K562 (cell line): ENCODE measurements around the gene NTM. TPM values are rescaled to one million over a fixed set of nuclear protein-coding genes. Genes with fewer than 3 reads are reported as not detected.
A peak's percentile ranks its signal among the peaks of the same experiment; 100 is the strongest.

Experiments used
- ATAC-seq: fragments of 200-7000 bp; cut with Tn5 transposase; 3 replicates; pipeline ENCODE4 v1.9.1; 2020; ENCODE audit warnings: moderate library complexity
- BruUV-seq: library from RNA; stranded (reverse); fragments of 400-500 nt; replicated peaks from 2 replicates; lab custom pipeline; 2021; lab: Mats Ljungman, UMichigan
- CTCF ChIA-PET: fragments of 300-600 bp; formaldehyde crosslinking; extraction: SDS; loops from one replicate; lab custom pipeline; 2021; ENCODE audit warnings: low intra/inter-chr PET ratio; lab: Yijun Ruan, JAX
- POLR2A ChIA-PET: fragments of 300-600, 350-650 bp; sonication (Branson Sonifier 250); formaldehyde crosslinking; extraction: SDS; loops from one replicate; lab custom pipeline; 2021; ENCODE audit warnings: antibody characterized with exemption, inconsistent platforms; lab: Yijun Ruan, JAX
- DNase-seq, 4 experiments: peaks; one replicate each; pipeline versions ENCODE4 v3.0.0 to v3.0.0-alpha.2; 2011 to 2018; ENCODE audit warnings: low spot score in 3 of 4, mixed read lengths in 3 of 4; ENCODE audit errors: extremely low read depth in 1 of 4
- FAIRE-seq: peaks from 2 replicates; lab custom pipeline; 2011; peaks lifted over from hg19 to GRCh38; lab: Jason Lieb, UNC
- H2AFZ ChIP-seq: 2 replicates; pipeline ENCODE4 v1.6.0; 2011; ENCODE audit warnings: low read depth, low read length, control low read depth, inconsistent platforms
- H3K27ac ChIP-seq: fragments of 200-600 bp; 3 replicates; pipeline ENCODE4 v1.8.0; 2011; ENCODE audit warnings: low read depth, mild to moderate bottlenecking, control low read depth, inconsistent platforms, low read length, moderate library complexity, mixed read lengths; ENCODE audit errors: extremely low read depth
- H3K27me3 ChIP-seq, 2 experiments: fragments of 300-600 bp in 1 of 2; 2 replicates in 1 of 2; 3 replicates in 1 of 2; pipeline versions ENCODE4 v1.6.0 to v1.8.0; 2011; ENCODE audit warnings: inconsistent platforms in 2 of 2, low read length in 2 of 2, mild to moderate bottlenecking in 1 of 2, mixed read lengths in 1 of 2, moderate library complexity in 1 of 2; ENCODE audit not compliant: control insufficient read depth in 2 of 2, insufficient read depth in 2 of 2
- H3K36me3 ChIP-seq: fragments of 300-600 bp; 3 replicates; pipeline ENCODE4 v1.8.0; 2011; ENCODE audit warnings: mild to moderate bottlenecking, low read length, inconsistent platforms; ENCODE audit not compliant: control insufficient read depth, insufficient read depth
- H3K4me1 ChIP-seq, 2 experiments: fragments of 200-600 bp in 1 of 2; replicated peaks in 1 of 2; 2 replicates in 1 of 2; 3 replicates in 1 of 2; pipeline versions ENCODE4 v1.5.1 to v1.8.0; 2011; ENCODE audit warnings: inconsistent platforms in 2 of 2, low read length in 2 of 2, mild to moderate bottlenecking in 1 of 2, mixed read lengths in 1 of 2, moderate library complexity in 1 of 2; ENCODE audit not compliant: control insufficient read depth in 2 of 2, insufficient read depth in 2 of 2
- H3K4me2 ChIP-seq: 2 replicates; pipeline ENCODE4 v1.6.1; 2011; ENCODE audit warnings: low read length, control low read depth, inconsistent platforms, mixed read lengths; ENCODE audit not compliant: insufficient read depth
- H3K4me3 ChIP-seq: fragments of 200-600 bp; sonication (generic), shearing (Covaris generic); 2 replicates; pipeline ENCODE4 v1.5.1; 2016; ENCODE audit warnings: control low read depth, inconsistent platforms
- H3K79me2 ChIP-seq: fragments of 200-600 bp; 3 replicates; pipeline ENCODE4 v1.8.0; 2011; ENCODE audit warnings: low read length, inconsistent platforms; ENCODE audit not compliant: control insufficient read depth, insufficient read depth
- H3K9ac ChIP-seq, 2 experiments: 2 replicates each; pipeline versions ENCODE4 v1.6.0 to v1.6.1; 2011; ENCODE audit warnings: low read depth in 2 of 2, low read length in 2 of 2, control low read depth in 1 of 2, inconsistent platforms in 1 of 2, mild to moderate bottlenecking in 1 of 2, mixed read lengths in 1 of 2; ENCODE audit not compliant: insufficient read depth in 1 of 2
- H3K9me1 ChIP-seq: one replicate; pipeline ENCODE4 v1.6.0; 2011; ENCODE audit warnings: inconsistent platforms, mild to moderate bottlenecking, low read length, moderate library complexity; ENCODE audit not compliant: control insufficient read depth, insufficient read depth
- H3K9me3 ChIP-seq: replicated peaks from 2 replicates; pipeline ENCODE4 v1.5.1; 2011; ENCODE audit warnings: low read depth, low read length, inconsistent platforms; ENCODE audit not compliant: control insufficient read depth, insufficient read depth
- H4K20me1 ChIP-seq: replicated peaks from 2 replicates; pipeline ENCODE4 v1.6.1; 2011; ENCODE audit warnings: low read length, inconsistent platforms, mixed read lengths; ENCODE audit not compliant: control insufficient read depth, insufficient read depth
- ARNT ChIP-seq, 2 experiments: fragments of 450-650 bp; IDR thresholded peaks; 2 replicates each; pipeline ENCODE4 v1.6.1; 2016; ENCODE audit warnings: mild to moderate bottlenecking in 1 of 2
- ATF1 ChIP-seq, 2 experiments: fragments of 450-650 bp in 1 of 2; IDR thresholded peaks; 2 replicates each; pipeline ENCODE4 v1.6.1; 2016; ENCODE audit warnings: missing compliant biosample characterization in 1 of 2, missing genetic modification characterization in 1 of 2
- EP300 ChIP-seq: IDR thresholded peaks from 2 replicates; pipeline ENCODE4 v1.6.1; 2012; ENCODE audit warnings: low read length, improper control_type of control experiment
- FOXJ3 ChIP-seq: sonication (generic); formaldehyde crosslinking; IDR thresholded peaks from 2 replicates; pipeline ENCODE4 v1.4.0; 2020; ENCODE audit warnings: mild to moderate bottlenecking, missing genetic modification reagents
- HDAC2 ChIP-seq: fragments of 450-650 bp; IDR thresholded peaks from 2 replicates; pipeline ENCODE4 v1.6.1; 2016; ENCODE audit warnings: mild to moderate bottlenecking
- LARP7 ChIP-seq: fragments of 450-650 bp; IDR thresholded peaks from 2 replicates; pipeline ENCODE4 v1.6.1; 2016
- MBD2 ChIP-seq: sonication (generic); IDR thresholded peaks from 2 replicates; pipeline ENCODE4 v1.6.1; 2016; ENCODE audit warnings: low read depth, borderline replicate concordance
- NELFE ChIP-seq: IDR thresholded peaks from 2 replicates; pipeline ENCODE4 v1.6.1; 2011; ENCODE audit warnings: mild to moderate bottlenecking; ENCODE audit not compliant: insufficient read depth, insufficient read length
- NONO ChIP-seq, 2 experiments: fragments of 200-400 bp in 1 of 2; fragments of 450-650 bp in 1 of 2; formaldehyde crosslinking in 1 of 2; IDR thresholded peaks; 2 replicates each; pipeline ENCODE4 v1.6.1; 2017; ENCODE audit warnings: low read depth in 2 of 2, mild to moderate bottlenecking in 2 of 2, moderate library complexity in 2 of 2, low read length in 1 of 2
- POU5F1 ChIP-seq: fragments of 150-350 bp; IDR thresholded peaks from 2 replicates; pipeline ENCODE4 v1.6.1; 2014; ENCODE audit warnings: borderline replicate concordance, low read length, low read depth, mild to moderate bottlenecking; ENCODE audit not compliant: partially characterized antibody
- RBM14 ChIP-seq: fragments of 200-400 bp; formaldehyde crosslinking; IDR thresholded peaks from 2 replicates; pipeline ENCODE4 v1.6.1; 2018; ENCODE audit warnings: low read depth, mild to moderate bottlenecking, low read length, moderate library complexity, borderline replicate concordance; ENCODE audit not compliant: insufficient read depth
- SETDB1 ChIP-seq: IDR thresholded peaks from one replicate; pipeline ENCODE4 v1.6.1; 2012; ENCODE audit warnings: low read length, control low read depth, inconsistent platforms
- SREBF2 ChIP-seq: sonication (generic); formaldehyde crosslinking; IDR thresholded peaks from 2 replicates; pipeline ENCODE4 v1.4.0; 2020; ENCODE audit warnings: mild to moderate bottlenecking, missing genetic modification reagents
- TRIM28 ChIP-seq: fragments of 450-650 bp; IDR thresholded peaks from 2 replicates; pipeline ENCODE4 v1.6.1; 2017
- ZNF12 ChIP-seq: sonication (generic); formaldehyde crosslinking; IDR thresholded peaks from 2 replicates; pipeline ENCODE4 v1.4.0; 2020; ENCODE audit warnings: mild to moderate bottlenecking, missing genetic modification reagents
- ZNF124 ChIP-seq: sonication (generic); formaldehyde crosslinking; IDR thresholded peaks from 2 replicates; pipeline ENCODE4 v1.8.1; 2022; ENCODE audit warnings: missing genetic modification reagents
- ZNF174 ChIP-seq: fragments of 250-450 bp; sonication (Bioruptor Pico); IDR thresholded peaks from 2 replicates; pipeline ENCODE4 v1.4.0; 2020; ENCODE audit warnings: mild to moderate bottlenecking
- ZNF239 ChIP-seq: fragments of 250-450 bp; sonication (Bioruptor Pico); IDR thresholded peaks from 2 replicates; pipeline ENCODE4 v1.4.0; 2020; ENCODE audit warnings: mild to moderate bottlenecking
- ZNF3 ChIP-seq: fragments of 250-450 bp; sonication (Bioruptor Pico); IDR thresholded peaks from 2 replicates; pipeline ENCODE4 v1.5.0; 2021; ENCODE audit warnings: mild to moderate bottlenecking, moderate library complexity
- ZNF444 ChIP-seq: fragments of 250-450 bp; sonication (Bioruptor Pico); IDR thresholded peaks from 2 replicates; pipeline ENCODE4 v1.4.0; 2020; ENCODE audit warnings: mild to moderate bottlenecking, moderate library complexity
- ZNF586 ChIP-seq: fragments of 450-650 bp; formaldehyde crosslinking; conservative IDR thresholded peaks from 2 replicates; pipeline ENCODE4 v1.4.0; 2020; ENCODE audit warnings: mild to moderate bottlenecking, moderate library complexity
- ZNF764 ChIP-seq: fragments of 250-450 bp; sonication (Bioruptor Pico); IDR thresholded peaks from 2 replicates; pipeline ENCODE4 v1.4.0; 2020; ENCODE audit warnings: low read depth, mild to moderate bottlenecking, moderate library complexity
- ZSCAN29 ChIP-seq: fragments of 450-650 bp; IDR thresholded peaks from 2 replicates; pipeline ENCODE4 v1.6.1; 2017
- WGBS: fragments of 100-300 bp; shearing (Covaris generic); methylation state at CpG from one replicate; pipeline ENCODE4 v1.1.6; 2016; ENCODE audit warnings: low coverage, mixed read lengths; ENCODE audit not compliant: insufficient coverage; ENCODE audit errors: missing lambda C conversion rate; 5-methylcytosine and 5-hydroxymethylcytosine counted together
- in situ Hi-C: fragments of 300-500 bp; cut with MboI; formaldehyde crosslinking; loops from 4 replicates; pipeline ENCODE4 v1.15.0; 2018; ENCODE audit warnings: inconsistent platforms, mixed read lengths
- intact Hi-C: fragments of 100-400 bp; cut with micrococcal nuclease; formaldehyde crosslinking; loops from 2 replicates; pipeline ENCODE4 v1.14.2; 2022
- polyA plus RNA-seq, 8 experiments: library from polyadenylated mRNA; depleted of rRNA in 4 of 8; stranded (reverse) in 5 of 8; unstranded in 3 of 8; fragments of >200 nt; fragmentation: Nextera tagmentation in 2 of 8; fragmentation: Illumina TruSeq in 1 of 8; extraction: Ambion mirVana in 2 of 8; extraction: Trizol in 1 of 8; gene quantifications; 2 replicates each; pipeline versions ENCODE4 v1.2.1 to v1.2.3, GENCODE V29; 2011 to 2014; ENCODE audit warnings: inconsistent platforms in 1 of 8, missing spikeins in 1 of 8
- total RNA-seq, 7 experiments: library from RNA; depleted of rRNA in 6 of 7; stranded (reverse); fragments of >200 nt in 6 of 7; fragmentation: Illumina TruSeq in 2 of 7; extraction: Trizol in 2 of 7; gene quantifications; 2 replicates each; pipeline versions ENCODE4 v1.2.1 to v1.2.3, GENCODE V29; 2011 to 2021; ENCODE audit warnings: low replicate concordance in 1 of 7
- TF ChIP-seq, protein P1 (sequence below): sonication (generic); formaldehyde crosslinking; IDR thresholded peaks from 2 replicates; pipeline ENCODE4 v1.9.0; 2022; ENCODE audit warnings: mild to moderate bottlenecking, missing genetic modification reagents

The NTM gene
- total and polyA plus RNA-seq, 9 of the 15 experiments (the other 6 are each of a cell fraction or from before 2014, with no cell fraction given) = not detected

DNA sequence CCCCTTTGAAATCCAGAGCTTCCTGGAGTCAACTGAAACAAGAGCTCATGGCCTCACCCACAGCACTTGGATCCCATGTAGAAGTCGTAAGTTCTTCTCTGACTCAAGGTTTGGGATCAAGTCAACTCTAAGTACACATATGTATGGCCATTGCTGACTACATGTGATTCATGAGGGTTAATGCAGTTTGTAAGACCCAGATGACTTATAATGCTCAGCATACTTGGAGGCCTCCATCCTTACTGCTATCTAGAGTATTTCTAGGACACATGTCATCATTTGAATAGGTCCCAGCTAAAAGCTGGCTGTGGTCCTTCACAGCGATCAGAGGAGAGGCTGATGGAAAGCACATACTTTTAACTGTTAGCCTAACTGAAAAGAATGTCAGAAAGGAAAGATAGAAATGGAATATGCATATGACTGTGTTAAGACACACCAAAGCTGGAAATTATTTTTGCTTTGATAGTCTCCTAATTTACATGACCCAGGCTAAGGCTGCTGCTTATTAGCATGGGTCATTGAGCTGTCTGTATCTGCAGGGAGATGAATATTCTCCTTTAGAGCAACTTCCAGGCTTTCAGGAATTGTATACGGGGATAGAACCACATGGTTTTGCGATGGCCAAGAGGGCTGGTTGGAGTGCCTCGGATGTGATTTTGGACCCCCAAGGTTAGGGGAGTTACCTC is 76.3 kb downstream of the NTM start:
- POLR2A ChIA-PET = no interaction called here

DNA sequence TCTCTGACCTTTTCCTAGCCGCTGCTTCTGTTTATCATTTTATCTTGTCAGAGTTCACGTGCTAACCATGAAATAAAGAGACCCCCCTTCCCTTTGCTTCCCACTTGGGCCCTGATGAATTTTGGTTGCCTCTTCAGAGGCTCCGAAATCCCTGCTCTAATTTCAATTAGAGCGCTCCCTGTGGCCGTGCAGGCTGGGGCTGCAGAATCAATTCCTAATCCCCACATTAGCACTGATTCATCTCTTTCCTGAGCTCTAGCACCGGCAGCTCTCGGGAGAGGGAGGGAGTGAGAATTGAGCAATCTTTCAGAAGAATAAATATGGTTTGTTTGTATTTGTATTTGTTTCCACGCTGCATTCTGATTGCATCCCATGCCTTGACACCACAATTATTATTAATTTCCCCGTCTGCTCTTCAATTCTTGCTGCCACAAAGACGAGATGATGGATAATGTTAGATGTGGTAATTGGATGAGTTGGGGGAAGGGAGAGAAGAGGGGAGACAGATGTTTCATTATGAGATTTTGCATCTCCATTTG is 76.9 kb downstream of the NTM start:
- no peak for ATAC-seq
- in situ Hi-C loops = no loop called here
- BruUV-seq = no TSS peak
- TF ChIP-seq ZNF174 (CRISPR knock-in tag) = no peak
- TF ChIP-seq, protein P1, sequence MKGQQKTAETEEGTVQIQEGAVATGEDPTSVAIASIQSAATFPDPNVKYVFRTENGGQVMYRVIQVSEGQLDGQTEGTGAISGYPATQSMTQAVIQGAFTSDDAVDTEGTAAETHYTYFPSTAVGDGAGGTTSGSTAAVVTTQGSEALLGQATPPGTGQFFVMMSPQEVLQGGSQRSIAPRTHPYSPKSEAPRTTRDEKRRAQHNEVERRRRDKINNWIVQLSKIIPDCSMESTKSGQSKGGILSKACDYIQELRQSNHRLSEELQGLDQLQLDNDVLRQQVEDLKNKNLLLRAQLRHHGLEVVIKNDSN (CRISPR knock-in tag) = no peak
- no peak for TF ChIP-seq ARNT (IDR thresholded peaks at IDR 0.05)
- no peak for TF ChIP-seq ZNF3 (CRISPR knock-in tag)
- TF ChIP-seq ZSCAN29 = no peak
- no peak for TF ChIP-seq EP300
- TF ChIP-seq FOXJ3 (CRISPR knock-in tag) = no peak
- TF ChIP-seq ATF1 (CRISPR knock-in tag; IDR thresholded peaks at IDR 0.05) = no peak
- TF ChIP-seq ATF1 (tag; IDR thresholded peaks at IDR 0.05) = no peak
- no peak for TF ChIP-seq HDAC2
- no peak for TF ChIP-seq SETDB1
- no peak for TF ChIP-seq ZNF124 (CRISPR knock-in tag)
- no peak for TF ChIP-seq ZNF12
- no peak for TF ChIP-seq SREBF2 (CRISPR knock-in tag)
- no peak for TF ChIP-seq ZNF764 (CRISPR knock-in tag)
- TF ChIP-seq LARP7 = no peak

More for the DNA sequence above, 76.3 kb downstream of the NTM start:
- Histone ChIP-seq H4K20me1 (no peaks in the 10 kb centered on the region), H3K9ac (no peak overlapping the region), H2AFZ (no peak overlapping the region), H3K9me1 (no peaks in the 10 kb centered on the region), H3K4me2 (no peak overlapping the region), H3K4me1 (no peaks in the 10 kb centered on the region), H3K27ac (no peak overlapping the region), H3K36me3 (no peaks in the 10 kb centered on the region), H3K9me3 (no peaks in the 10 kb centered on the region), H3K79me2 (no peaks in the 10 kb centered on the region), H3K27me3 (no peaks in the 10 kb centered on the region), H3K4me3 (no peak overlapping the region)
- no peak for ATAC-seq
- in situ Hi-C loops (no loop called here), intact Hi-C loops (no loop called here)
- CTCF ChIA-PET = no interaction called here
- WGBS = 0% methylated on average over 5 of the region's 5 CpGs
- BruUV-seq = no TSS peak
- no peak for FAIRE-seq
- no peak for DNase-seq
- TF ChIP-seq TRIM28 (no peak), NONO (IDR thresholded peaks at IDR 0.05; ENCODE audit: low read depth in 2 of 2, low read length in 1 of 2) (no peak), ZNF444 (no peak), NELFE (no peak), RBM14 (no peak), MBD2 (no peak), ZNF239 (no peak), ZNF586 (CRISPR knock-in tag) (no peak), POU5F1 (no peak)

More for the DNA sequence above, 76.9 kb downstream of the NTM start:
- DNase-seq (peak in 1 of 4 experiments; percentile 15), FAIRE-seq (no peak)
- intact Hi-C loops = no loop called here
- H4K20me1 ChIP-seq = no peaks in the 10 kb centered on the region
- 3% methylated on average over 10 of the region's 10 CpGs for WGBS
- H3K9me1 ChIP-seq = no peaks in the 10 kb centered on the region
- H3K4me3 ChIP-seq = no peak overlapping the region
- H3K79me2 ChIP-seq = no peaks in the 10 kb centered on the region
- no peaks in the 10 kb centered on the region for H3K27me3 ChIP-seq
- H3K4me2 ChIP-seq = no peak overlapping the region
- no peak overlapping the region for H3K27ac ChIP-seq
- H2AFZ ChIP-seq = no peak overlapping the region
- H3K9me3 ChIP-seq = no peaks in the 10 kb centered on the region
- H3K9ac ChIP-seq = no peak overlapping the region
- no peaks in the 10 kb centered on the region for H3K36me3 ChIP-seq
- no peaks in the 10 kb centered on the region for H3K4me1 ChIP-seq
- POLR2A ChIA-PET = no interaction called here
- CTCF ChIA-PET = no interaction called here
